Ectodermal cell (in vitro differentiated cells): ENCODE measurements around the gene RECQL5.

Experiments
- H3K27ac ChIP-seq: 2 replicates; pipeline ENCODE4 v1.7.0; 2013; ENCODE audit warnings: mild to moderate bottlenecking, low read depth, low read length; ENCODE audit not compliant: insufficient read depth, poor library complexity, severe bottlenecking
- H3K27me3 ChIP-seq: 2 replicates; pipeline ENCODE4 v1.7.0; 2013; ENCODE audit warnings: mild to moderate bottlenecking, low read length; ENCODE audit not compliant: insufficient read depth, control insufficient read depth, poor library complexity, severe bottlenecking
- H3K36me3 ChIP-seq: one replicate; pipeline ENCODE4 v1.7.0; 2013; ENCODE audit warnings: low read length; ENCODE audit not compliant: control insufficient read depth, insufficient read depth
- H3K4me1 ChIP-seq: one replicate; pipeline ENCODE4 v1.7.0; 2013; ENCODE audit warnings: low read length; ENCODE audit not compliant: control insufficient read depth, insufficient read depth
- H3K4me3 ChIP-seq: 2 replicates; pipeline ENCODE4 v1.7.0; 2013; ENCODE audit warnings: low read depth, low read length, control low read depth; ENCODE audit not compliant: insufficient read depth
- H3K9me3 ChIP-seq: 2 replicates; pipeline ENCODE4 v1.7.0; 2013; ENCODE audit warnings: mild to moderate bottlenecking, low read length, moderate library complexity; ENCODE audit not compliant: control insufficient read depth
- WGBS, 2 experiments: methylation state at CpG; one replicate each; pipeline ENCODE4 v1.1.7; 2013; ENCODE audit warnings: missing lambda C conversion rate in 2 of 2; 5-methylcytosine and 5-hydroxymethylcytosine counted together

Gene RECQL5

DNA sequence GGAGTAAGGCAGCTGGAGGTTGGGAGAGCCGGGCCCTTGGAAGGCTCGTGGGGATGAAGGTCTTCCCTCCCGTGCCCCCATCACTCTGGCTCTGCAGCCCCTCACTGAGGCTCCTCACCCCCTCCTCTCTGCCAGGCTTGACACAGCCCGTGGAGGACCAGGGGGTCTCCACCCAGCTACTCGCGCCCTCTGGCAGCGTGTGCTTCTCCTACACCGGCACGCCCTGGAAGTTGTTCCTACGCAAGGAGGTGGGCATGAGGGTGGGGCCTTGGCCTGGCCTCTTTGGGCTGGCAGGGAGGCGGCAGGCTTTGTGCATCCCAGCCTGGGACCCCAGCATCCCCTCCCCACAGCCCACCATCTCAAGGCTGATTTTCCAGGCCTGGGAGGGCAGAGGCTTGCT, 49.3 kb downstream of the RECQL5 start:
- no peaks in the 10 kb centered on the region for H3K36me3 ChIP-seq
- WGBS, 2 experiments, result 89 to 90% methylated on average over 11 of the region's 11 CpGs
- H3K27me3 ChIP-seq, result no peaks in the 10 kb centered on the region
- H3K27ac ChIP-seq, result no peak overlapping the region
- no peaks in the 10 kb centered on the region for H3K9me3 ChIP-seq
- no peak overlapping the region for H3K4me3 ChIP-seq
- H3K4me1 ChIP-seq, result peaks cover 13% of the 10 kb centered on the region

- no peak overlapping the region for H3K27ac ChIP-seq
- 93% methylated on average over 16 of the region's 16 CpGs for WGBS, 2 experiments
These were observed 49.7 kb downstream of the RECQL5 start for GRCh38 chr17:75617218-75617617.

DNA sequence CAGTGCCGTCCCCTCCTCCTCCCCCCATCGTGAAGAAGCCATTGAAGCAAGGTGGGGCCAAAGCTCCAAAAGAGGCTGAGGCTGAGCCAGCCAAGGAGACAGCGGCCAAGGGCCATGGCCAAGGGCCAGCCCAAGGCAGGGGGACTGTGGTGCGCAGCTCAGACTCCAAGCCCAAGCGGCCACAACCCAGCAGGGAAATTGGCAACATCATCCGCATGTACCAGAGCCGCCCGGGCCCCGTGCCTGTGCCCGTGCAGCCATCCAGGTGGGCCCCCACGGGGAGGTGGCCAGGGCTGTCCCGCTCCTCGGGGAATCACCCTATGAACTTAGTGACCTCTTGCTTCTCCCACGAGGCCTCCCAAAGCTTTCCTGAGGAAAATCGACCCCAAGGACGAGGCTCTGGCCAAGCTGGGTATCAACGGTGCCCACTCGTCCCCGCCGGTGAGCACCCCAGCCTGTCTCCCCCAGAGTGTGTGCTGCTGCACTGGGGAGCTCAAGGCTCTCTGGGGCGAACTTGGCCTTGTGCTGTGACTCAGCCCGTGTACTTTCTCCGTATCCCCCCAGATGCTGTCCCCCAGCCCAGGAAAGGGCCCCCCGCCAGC, 50.3 kb downstream of the RECQL5 start:
- H3K4me1 ChIP-seq, result peaks cover 13% of the 10 kb centered on the region
- no peak overlapping the region for H3K4me3 ChIP-seq
- H3K9me3 ChIP-seq, result no peaks in the 10 kb centered on the region
- H3K27ac ChIP-seq, result no peak overlapping the region
- no peaks in the 10 kb centered on the region for H3K36me3 ChIP-seq
- H3K27me3 ChIP-seq, result no peaks in the 10 kb centered on the region
- WGBS, 2 experiments, result 94 to 95% methylated on average over 24 of the region's 24 CpGs

More at GRCh38 chr17:75617218-75617617, 49.7 kb downstream of the RECQL5 start:
- H3K36me3 ChIP-seq, result no peaks in the 10 kb centered on the region
- H3K4me1 ChIP-seq, result peaks cover 13% of the 10 kb centered on the region
- no peaks in the 10 kb centered on the region for H3K27me3 ChIP-seq
- H3K9me3 ChIP-seq, result no peaks in the 10 kb centered on the region
- no peak overlapping the region for H3K4me3 ChIP-seq

GRCh38 chr17:75615301-75615700, 51.7 kb downstream of the RECQL5 start:
- no peaks in the 10 kb centered on the region for H3K36me3 ChIP-seq
- WGBS, 2 experiments, result 86% methylated on average over 11 of the region's 11 CpGs
- H3K27me3 ChIP-seq, result no peaks in the 10 kb centered on the region
- H3K4me1 ChIP-seq, result peaks cover 13% of the 10 kb centered on the region
- no peak overlapping the region for H3K27ac ChIP-seq
- no peak overlapping the region for H3K4me3 ChIP-seq
- H3K9me3 ChIP-seq, result no peaks in the 10 kb centered on the region

DNA sequence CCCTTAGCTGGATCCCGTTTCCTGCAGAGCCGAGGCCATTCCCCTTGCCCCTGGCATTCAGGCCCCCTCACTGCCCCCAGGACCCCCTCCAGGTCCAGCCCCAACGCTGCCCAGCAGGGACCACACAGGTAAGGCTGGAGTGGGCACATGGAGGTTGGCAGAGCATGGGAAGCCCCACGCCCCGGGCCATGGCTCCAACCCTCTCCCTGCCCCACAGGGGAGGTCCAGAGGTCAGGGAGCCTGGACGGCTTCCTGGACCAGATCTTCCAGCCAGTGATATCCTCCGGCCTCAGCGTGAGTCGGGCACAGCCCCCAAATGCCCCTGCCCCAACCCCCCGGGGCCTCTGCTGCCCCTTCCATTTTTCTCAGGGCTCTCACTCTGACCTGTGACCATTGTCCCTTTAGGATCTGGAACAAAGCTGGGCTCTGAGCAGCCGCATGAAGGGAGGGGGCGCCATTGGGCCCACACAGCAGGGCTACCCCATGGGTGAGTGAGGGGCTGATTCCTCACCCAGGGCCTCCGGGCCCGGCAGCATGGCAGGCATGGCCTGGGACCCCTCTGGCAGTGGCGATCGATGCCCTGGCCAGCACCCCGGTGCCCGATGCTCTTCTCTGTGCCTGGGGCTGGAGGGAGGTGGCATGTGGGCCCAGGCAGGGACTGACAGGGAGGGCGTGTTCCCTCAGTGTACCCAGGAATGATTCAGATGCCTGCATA, 52.2 kb downstream of the RECQL5 start:
- H3K4me3 ChIP-seq, result no peak overlapping the region
- no peaks in the 10 kb centered on the region for H3K36me3 ChIP-seq
- H3K27me3 ChIP-seq, result no peaks in the 10 kb centered on the region
- H3K27ac ChIP-seq, result no peak overlapping the region
- 84% methylated on average over 19 of the region's 19 CpGs for WGBS, 2 experiments
- H3K9me3 ChIP-seq, result no peaks in the 10 kb centered on the region
- peaks cover 13% of the 10 kb centered on the region for H3K4me1 ChIP-seq

GRCh38 chr17:75614006-75614405, 52.9 kb downstream of the RECQL5 start:
- Histone ChIP-seq H3K27me3 (no peaks in the 10 kb centered on the region), H3K36me3 (no peaks in the 10 kb centered on the region), H3K9me3 (no peaks in the 10 kb centered on the region), H3K4me3 (no peak overlapping the region), H3K27ac (no peak overlapping the region), H3K4me1 (peaks cover 13% of the 10 kb centered on the region)
- 85 to 87% methylated on average over 12 of the region's 12 CpGs for WGBS, 2 experiments

DNA sequence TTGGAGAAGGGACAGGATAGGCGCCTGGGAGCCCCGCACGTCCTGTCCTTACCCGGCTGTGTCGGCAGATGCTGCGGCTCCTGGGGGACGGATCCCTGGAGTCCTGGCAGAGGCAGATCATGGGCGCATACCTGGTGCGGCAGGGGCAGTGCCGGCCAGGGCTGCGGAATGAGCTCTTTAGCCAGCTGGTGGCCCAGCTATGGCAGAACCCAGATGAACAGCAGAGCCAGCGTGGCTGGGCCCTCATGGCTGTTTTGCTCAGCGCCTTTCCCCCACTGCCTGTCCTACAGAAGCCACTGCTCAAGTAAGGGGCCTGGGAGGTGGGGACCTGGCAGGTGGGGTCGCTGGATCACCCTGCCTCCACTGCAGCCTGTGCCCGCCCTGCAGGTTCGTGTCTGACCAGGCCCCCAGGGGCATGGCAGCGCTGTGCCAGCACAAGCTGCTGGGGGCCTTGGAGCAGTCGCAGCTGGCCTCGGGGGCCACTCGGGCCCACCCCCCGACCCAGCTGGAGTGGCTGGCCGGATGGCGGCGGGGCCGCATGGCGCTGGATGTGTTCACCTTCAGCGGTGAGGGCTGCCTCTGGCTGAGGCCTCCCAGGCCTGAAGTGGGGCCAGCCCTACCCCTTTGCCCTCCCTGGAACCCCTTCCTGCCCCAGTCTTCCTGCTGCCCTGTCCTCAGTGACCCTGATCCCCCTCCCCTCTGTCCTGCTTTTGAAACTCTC, 53.9 kb downstream of the RECQL5 start:
- Histone ChIP-seq H3K27me3 (no peaks in the 10 kb centered on the region), H3K4me3 (no peak overlapping the region), H3K4me1 (peaks cover 13% of the 10 kb centered on the region), H3K9me3 (no peaks in the 10 kb centered on the region), H3K27ac (no peak overlapping the region), H3K36me3 (no peaks in the 10 kb centered on the region)
- 90 to 91% methylated on average over 27 of the region's 27 CpGs for WGBS, 2 experiments

DNA sequence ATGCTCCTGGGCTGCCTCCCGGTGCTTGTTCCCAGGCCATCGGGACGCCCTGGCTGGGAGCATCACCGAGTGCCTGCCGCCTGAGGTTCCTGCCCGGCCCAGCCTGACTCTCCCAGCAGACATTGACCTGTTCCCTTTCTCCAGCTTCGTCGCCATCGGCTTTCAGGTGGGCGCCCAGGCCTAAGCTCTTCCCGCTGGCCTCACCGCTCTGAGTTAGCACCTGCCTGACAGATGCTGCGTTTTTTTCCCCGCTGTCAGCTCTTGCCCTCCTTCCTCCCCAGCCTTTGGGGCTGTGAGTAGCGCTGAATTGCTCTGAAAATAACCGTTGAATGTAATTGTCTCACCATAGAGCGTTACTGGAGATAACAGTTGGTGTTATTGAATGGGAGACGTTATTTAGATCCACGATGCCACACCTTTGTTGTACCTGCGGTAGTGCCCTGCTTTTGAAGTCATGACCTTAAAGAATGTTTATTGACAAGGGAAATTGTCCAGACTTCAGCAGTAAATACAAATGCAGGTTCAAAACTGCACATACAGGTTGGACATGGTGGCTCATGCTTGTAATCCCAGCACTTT, 55.0 kb downstream of the RECQL5 start:
- Histone ChIP-seq H3K36me3 (no peaks in the 10 kb centered on the region), H3K27ac (no peak overlapping the region), H3K4me3 (no peak overlapping the region), H3K4me1 (peaks cover 13% of the 10 kb centered on the region), H3K9me3 (no peaks in the 10 kb centered on the region), H3K27me3 (no peaks in the 10 kb centered on the region)
- 92 to 94% methylated on average over 20 of the region's 20 CpGs for WGBS, 2 experiments

DNA sequence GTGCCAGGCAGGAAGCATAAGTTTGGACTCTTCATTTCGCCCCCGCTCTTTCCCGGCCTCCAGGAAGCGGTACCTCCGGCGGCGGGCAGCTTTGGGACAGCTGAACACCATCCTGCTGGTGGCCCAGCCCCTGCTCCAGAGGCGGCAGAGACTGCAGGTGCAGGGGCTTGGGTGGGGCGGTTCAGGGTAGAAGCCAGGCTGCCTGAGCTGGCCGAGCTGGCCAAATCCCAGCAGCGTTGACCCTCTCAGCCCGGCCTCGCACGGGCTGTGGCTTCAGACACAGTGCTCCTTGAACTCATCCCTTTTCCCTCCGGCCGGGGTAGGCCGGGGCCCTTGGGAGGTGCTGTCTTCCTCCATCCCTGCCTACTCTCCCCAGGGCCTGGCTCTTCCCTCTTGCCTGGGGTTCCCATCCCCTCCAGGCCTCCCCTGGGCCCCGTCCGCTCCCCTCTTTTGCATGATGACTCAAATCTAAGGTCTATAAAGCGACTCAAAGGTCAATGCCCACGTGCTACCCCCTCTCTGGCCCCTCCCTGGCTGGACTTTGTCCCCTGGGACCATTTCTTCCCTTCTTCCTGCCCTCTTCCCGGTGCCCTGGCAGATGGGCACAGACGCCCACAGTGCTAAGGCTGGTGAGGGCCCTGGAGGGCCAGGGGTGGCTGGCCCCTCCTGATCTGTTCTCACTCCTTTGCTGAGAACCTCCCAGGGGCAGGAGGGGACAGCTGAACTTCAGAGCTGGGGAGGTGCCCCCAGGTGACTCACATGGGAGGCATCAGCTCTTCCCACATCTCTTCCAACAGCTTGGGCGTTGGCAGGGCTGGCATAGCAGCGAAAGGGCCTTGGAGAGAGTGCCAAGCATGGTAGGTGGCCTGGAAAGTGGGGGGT, 56.6 kb downstream of the RECQL5 start:
- 90 to 92% methylated on average over 25 of the region's 25 CpGs for WGBS, 2 experiments
- no peaks in the 10 kb centered on the region for H3K36me3 ChIP-seq
- H3K4me3 ChIP-seq, result no peak overlapping the region
- peaks cover 13% of the 10 kb centered on the region for H3K4me1 ChIP-seq
- H3K9me3 ChIP-seq, result no peaks in the 10 kb centered on the region
- H3K27ac ChIP-seq, result no peak overlapping the region
- no peaks in the 10 kb centered on the region for H3K27me3 ChIP-seq
